ENCODE results near the gene NFIC.

Gene NFIC

GRCh38 chr19:3478409-3479176, 112.2 kb downstream of the NFIC start:
- no peaks in the 10 kb centered on the region for H3K27me3 ChIP-seq (ENCODE audit: control insufficient read depth, low read length)
- H3K4me2 ChIP-seq (ENCODE audit: low read length): peak overlapping the region; percentile 61
- H3K9me2 ChIP-seq (replicated peaks; ENCODE audit: control insufficient read depth, low read length): no peaks in the 10 kb centered on the region
- TF ChIP-seq EZH2phosphoT487 (IDR thresholded peaks at IDR 0.05; ENCODE audit: borderline replicate concordance, low read length): no peak
- TF ChIP-seq, protein P1, sequence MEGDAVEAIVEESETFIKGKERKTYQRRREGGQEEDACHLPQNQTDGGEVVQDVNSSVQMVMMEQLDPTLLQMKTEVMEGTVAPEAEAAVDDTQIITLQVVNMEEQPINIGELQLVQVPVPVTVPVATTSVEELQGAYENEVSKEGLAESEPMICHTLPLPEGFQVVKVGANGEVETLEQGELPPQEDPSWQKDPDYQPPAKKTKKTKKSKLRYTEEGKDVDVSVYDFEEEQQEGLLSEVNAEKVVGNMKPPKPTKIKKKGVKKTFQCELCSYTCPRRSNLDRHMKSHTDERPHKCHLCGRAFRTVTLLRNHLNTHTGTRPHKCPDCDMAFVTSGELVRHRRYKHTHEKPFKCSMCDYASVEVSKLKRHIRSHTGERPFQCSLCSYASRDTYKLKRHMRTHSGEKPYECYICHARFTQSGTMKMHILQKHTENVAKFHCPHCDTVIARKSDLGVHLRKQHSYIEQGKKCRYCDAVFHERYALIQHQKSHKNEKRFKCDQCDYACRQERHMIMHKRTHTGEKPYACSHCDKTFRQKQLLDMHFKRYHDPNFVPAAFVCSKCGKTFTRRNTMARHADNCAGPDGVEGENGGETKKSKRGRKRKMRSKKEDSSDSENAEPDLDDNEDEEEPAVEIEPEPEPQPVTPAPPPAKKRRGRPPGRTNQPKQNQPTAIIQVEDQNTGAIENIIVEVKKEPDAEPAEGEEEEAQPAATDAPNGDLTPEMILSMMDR (IDR thresholded peaks at IDR 0.05; ENCODE audit: low read depth, low read length, poor library complexity, severe bottlenecking): no peak
- no peaks in the 10 kb centered on the region for H3K9me3 ChIP-seq (ENCODE audit: control insufficient read depth, insufficient read depth, low read length)
- H3F3A ChIP-seq (ENCODE audit: control insufficient read depth, insufficient read depth): peaks cover 12% of the 10 kb centered on the region
- H3K27ac ChIP-seq (ENCODE audit: low read depth, low read length): no peak overlapping the region
- peak overlapping the region; percentile 52 for H3K4me3 ChIP-seq (ENCODE audit: low read length)
- no peaks in the 10 kb centered on the region for H3K79me2 ChIP-seq (ENCODE audit: control insufficient read depth, low read length)
- no peaks in the 10 kb centered on the region for H3K36me3 ChIP-seq (ENCODE audit: control insufficient read depth, low read length)
- peaks cover 42% of the 10 kb centered on the region for H3K4me1 ChIP-seq (ENCODE audit: control insufficient read depth, low read length)
- no peaks in the 10 kb centered on the region for H4K20me1 ChIP-seq (ENCODE audit: control insufficient read depth, insufficient read depth, low read depth, low read length)

DNA sequence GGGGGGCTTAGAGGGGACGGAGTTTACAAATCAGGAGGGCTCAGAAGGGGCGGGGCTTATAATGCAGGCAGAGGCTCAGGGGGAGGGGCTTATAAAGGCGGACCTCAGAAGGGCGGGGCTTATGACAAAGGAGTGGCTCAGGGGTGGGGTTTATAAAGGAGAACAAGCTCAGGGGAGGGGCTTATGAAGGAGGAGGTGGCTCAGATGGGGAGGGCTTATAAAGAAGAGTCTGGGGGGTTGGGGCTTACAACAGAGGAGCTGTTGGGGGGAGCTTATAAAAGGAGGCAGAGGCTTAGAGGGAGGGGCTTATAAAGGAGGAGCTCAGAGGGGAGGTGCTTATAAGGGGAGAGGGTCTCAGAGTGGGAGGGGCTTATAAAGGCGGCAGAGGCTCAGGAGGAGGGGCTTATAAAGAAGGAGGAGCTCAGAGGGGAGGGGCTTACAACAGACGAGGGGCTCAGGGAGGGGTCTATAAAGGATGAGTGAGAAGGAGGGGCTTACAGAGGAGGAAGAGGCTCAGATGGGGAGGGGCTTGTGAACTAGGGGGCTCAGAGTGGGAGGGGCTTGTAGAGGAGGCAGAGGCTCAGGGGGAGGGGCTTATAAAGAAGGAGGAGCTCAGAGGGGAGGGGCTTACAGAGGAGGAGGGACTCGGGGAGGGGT, 112.9 kb downstream of the NFIC start:
- TF ChIP-seq, protein P1 (IDR thresholded peaks at IDR 0.05; ENCODE audit: low read depth, low read length, poor library complexity, severe bottlenecking): no peak
- TF ChIP-seq EZH2phosphoT487 (IDR thresholded peaks at IDR 0.05; ENCODE audit: borderline replicate concordance, low read length): no peak
- Histone ChIP-seq H3K27me3 (ENCODE audit: control insufficient read depth, low read length) (no peaks in the 10 kb centered on the region), H3K27ac (ENCODE audit: low read depth, low read length) (no peak overlapping the region), H4K20me1 (ENCODE audit: control insufficient read depth, insufficient read depth, low read depth, low read length) (no peaks in the 10 kb centered on the region), H3K36me3 (ENCODE audit: control insufficient read depth, low read length) (no peaks in the 10 kb centered on the region), H3K4me2 (ENCODE audit: low read length) (peak overlapping the region; percentile 61), H3K4me3 (ENCODE audit: low read length) (peak overlapping the region; percentile 59), H3K9me3 (ENCODE audit: control insufficient read depth, insufficient read depth, low read length) (no peaks in the 10 kb centered on the region), H3K9me2 (replicated peaks; ENCODE audit: control insufficient read depth, low read length) (no peaks in the 10 kb centered on the region), H3F3A (ENCODE audit: control insufficient read depth, insufficient read depth) (peaks cover 12% of the 10 kb centered on the region), H3K4me1 (ENCODE audit: control insufficient read depth, low read length) (peaks cover 42% of the 10 kb centered on the region), H3K79me2 (ENCODE audit: control insufficient read depth, low read length) (no peaks in the 10 kb centered on the region)

DNA sequence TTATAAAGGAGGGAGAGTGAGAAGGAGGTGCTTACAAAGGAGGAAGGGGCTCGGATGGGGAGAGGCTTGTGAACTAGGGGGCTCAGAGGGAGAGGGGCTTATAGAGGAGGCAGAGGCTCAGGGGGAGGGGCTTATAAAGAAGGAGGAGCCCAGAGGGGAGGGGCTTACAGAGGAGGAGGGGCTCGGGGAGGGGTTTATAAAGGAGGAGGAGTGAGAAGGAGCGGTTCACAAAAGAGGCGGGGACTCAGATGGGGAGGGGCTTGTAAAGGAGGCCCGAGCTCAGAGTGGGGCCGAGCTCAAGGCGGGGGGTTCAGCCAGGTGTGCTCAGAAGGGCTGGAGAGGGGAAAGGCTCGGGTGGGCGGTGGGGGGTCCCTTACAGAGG, 113.4 kb downstream of the NFIC start:
- TF ChIP-seq, protein P1 (IDR thresholded peaks at IDR 0.05; ENCODE audit: low read depth, low read length, poor library complexity, severe bottlenecking): no peak

More for the DNA sequence above, 113.4 kb downstream of the NFIC start:
- H3K4me2 ChIP-seq (ENCODE audit: low read length): peak overlapping the region; percentile 61
- no peaks in the 10 kb centered on the region for H4K20me1 ChIP-seq (ENCODE audit: control insufficient read depth, insufficient read depth, low read depth, low read length)
- no peaks in the 10 kb centered on the region for H3K36me3 ChIP-seq (ENCODE audit: control insufficient read depth, low read length)
- no peaks in the 10 kb centered on the region for H3K9me3 ChIP-seq (ENCODE audit: control insufficient read depth, insufficient read depth, low read length)
- H3K4me3 ChIP-seq (ENCODE audit: low read length): peak overlapping the region; percentile 59
- no peaks in the 10 kb centered on the region for H3K79me2 ChIP-seq (ENCODE audit: control insufficient read depth, low read length)
- no peaks in the 10 kb centered on the region for H3K27me3 ChIP-seq (ENCODE audit: control insufficient read depth, low read length)
- peak overlapping the region; percentile 82 for H3K27ac ChIP-seq (ENCODE audit: low read depth, low read length)
- H3K9me2 ChIP-seq (replicated peaks; ENCODE audit: control insufficient read depth, low read length): no peaks in the 10 kb centered on the region
- H3K4me1 ChIP-seq (ENCODE audit: control insufficient read depth, low read length): peaks cover 42% of the 10 kb centered on the region
- peaks cover 12% of the 10 kb centered on the region for H3F3A ChIP-seq (ENCODE audit: control insufficient read depth, insufficient read depth)

Data from DOHH2 (cell line).